HG03575 (cell line): ENCODE measurements around the gene CYP1B1.
"Not testable (repeated sequence)": the region's sequence is repeated elsewhere in the genome, so short reads cannot be mapped to it uniquely, and the experiment has no call there.

Source experiments
- ATAC-seq: cut with Tn5 transposase; IDR thresholded peaks from one replicate; pipeline ENCODE4 v1.9.1; 2021; ENCODE audit not compliant: unreplicated experiment, insufficient number of reproducible peaks, low FRiP score; ENCODE audit errors: extremely low read depth

The CYP1B1 gene

GRCh38 chr2:38100328-38100727, 24.4 kb upstream of the CYP1B1 start:
- no peak for ATAC-seq

GRCh38 chr2:38099099-38100028, 23.4 kb upstream of the CYP1B1 start:
- ATAC-seq: no peak

- no peak for ATAC-seq
These were observed 22.6 kb upstream of the CYP1B1 start for GRCh38 chr2:38098421-38099098.

GRCh38 chr2:38097988-38098385, 22.0 kb upstream of the CYP1B1 start:
- ATAC-seq: no peak

GRCh38 chr2:38097258-38097987, 21.5 kb upstream of the CYP1B1 start:
- ATAC-seq: no peak

GRCh38 chr2:38095996-38096861, 20.3 kb upstream of the CYP1B1 start:
- ATAC-seq: no peak

GRCh38 chr2:38095079-38095995, 19.4 kb upstream of the CYP1B1 start:
- ATAC-seq: no peak

- no peak for ATAC-seq
These were observed 17.7 kb upstream of the CYP1B1 start for GRCh38 chr2:38093527-38094165.

- no peak for ATAC-seq
These were observed 16.4 kb upstream of the CYP1B1 start for GRCh38 chr2:38092196-38092902.

- ATAC-seq: no peak
These were observed 15.8 kb upstream of the CYP1B1 start for GRCh38 chr2:38091760-38092159.

GRCh38 chr2:38090928-38091327, 15.0 kb upstream of the CYP1B1 start:
- ATAC-seq: no peak

- not testable (repeated sequence) for ATAC-seq
These were observed 14.3 kb upstream of the CYP1B1 start for GRCh38 chr2:38090212-38090611.

- ATAC-seq: not testable (repeated sequence)
These were observed 10.2 kb upstream of the CYP1B1 start for GRCh38 chr2:38085998-38086698.

- ATAC-seq: not testable (repeated sequence)
These were observed 8.6 kb upstream of the CYP1B1 start for GRCh38 chr2:38084556-38084955.

- not testable (repeated sequence) for ATAC-seq
These were observed 6.8 kb upstream of the CYP1B1 start for GRCh38 chr2:38082727-38083126.

GRCh38 chr2:38080346-38080745, 4.4 kb upstream of the CYP1B1 start:
- ATAC-seq: no peak
